Kasumi-1 (cell line): ENCODE results near the gene STBD1.
"Not testable (repeated sequence)": the region's sequence is repeated elsewhere in the genome, so short reads cannot be mapped to it uniquely, and the experiment has no call there.

Source experiments
- DNase-seq, 2 experiments: peaks; one replicate each; lab custom pipeline; 2025; lab: John Stamatoyannopoulos, UW

Gene STBD1

GRCh38 chr4:76283900-76284299 lies 22.6 kb upstream of the STBD1 start:
- no peak for DNase-seq

DNA sequence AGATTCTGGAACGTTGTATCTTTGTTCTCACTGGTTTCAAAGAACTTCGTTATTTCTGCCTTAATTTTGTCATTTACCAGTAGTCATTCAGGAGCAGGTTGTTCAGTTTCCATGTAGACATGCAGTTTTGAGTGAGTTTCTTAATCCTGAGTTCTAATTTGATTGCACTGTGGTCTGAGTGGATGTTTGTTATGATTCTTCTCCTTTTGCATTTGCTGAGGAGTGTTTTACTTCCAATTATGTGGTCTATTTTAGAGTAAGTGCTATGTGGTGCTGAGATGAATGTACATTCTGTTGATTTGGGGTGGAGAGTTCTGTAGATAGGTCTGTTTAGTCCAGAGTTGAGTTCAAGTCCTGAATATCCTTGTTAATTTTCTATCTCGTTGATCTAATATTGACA lies 18.7 kb upstream of the STBD1 start:
- not testable (repeated sequence) for DNase-seq

DNA sequence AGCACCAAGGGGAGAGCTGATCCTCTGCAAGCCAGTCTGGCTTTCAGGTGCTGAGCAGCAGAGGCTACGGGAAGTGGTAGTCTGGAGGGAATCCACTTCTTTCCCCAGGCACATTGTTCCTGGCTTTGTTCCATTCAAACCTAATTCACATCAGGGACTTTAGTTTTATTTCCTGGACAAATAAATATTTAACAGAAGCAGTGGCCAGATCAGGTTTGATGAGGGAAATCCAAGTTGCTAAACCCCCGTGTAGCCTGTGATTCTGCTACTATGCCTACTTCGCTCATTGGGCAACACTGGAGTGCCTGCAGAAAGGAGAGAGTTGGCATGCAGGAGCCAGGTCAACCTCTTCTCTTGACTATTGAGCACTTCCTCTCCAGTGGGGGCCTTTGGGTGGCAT lies 13.8 kb upstream of the STBD1 start:
- no peak for DNase-seq

GRCh38 chr4:76293772-76294171 lies 12.8 kb upstream of the STBD1 start:
- DNase-seq: no peak

- DNase-seq: peak; percentile 25 to 26
Observed at GRCh38 chr4:76296286-76296820, 10.2 kb upstream of the STBD1 start.

DNA sequence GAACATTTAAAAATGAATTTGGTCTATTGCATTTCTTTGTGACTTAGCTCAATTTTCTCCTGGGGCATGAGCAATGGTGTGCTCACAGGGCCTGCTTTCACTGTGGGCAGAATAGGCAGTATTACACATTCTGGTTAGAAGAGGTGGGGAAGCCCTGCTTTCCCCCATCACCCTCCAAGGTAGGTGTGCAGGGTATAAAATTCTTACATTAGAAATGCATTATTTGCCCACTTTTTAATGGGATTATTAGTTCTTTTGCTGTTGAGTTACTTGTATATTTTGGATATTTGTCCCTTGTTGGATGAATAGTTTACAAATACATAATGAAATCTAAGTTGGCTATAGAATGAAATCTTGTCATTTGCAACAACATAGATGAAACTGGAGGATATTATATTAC lies 8.3 kb upstream of the STBD1 start:
- no peak for DNase-seq

GRCh38 chr4:76300012-76300411 lies 6.5 kb upstream of the STBD1 start:
- DNase-seq: peak; percentile 29 to 41

DNA sequence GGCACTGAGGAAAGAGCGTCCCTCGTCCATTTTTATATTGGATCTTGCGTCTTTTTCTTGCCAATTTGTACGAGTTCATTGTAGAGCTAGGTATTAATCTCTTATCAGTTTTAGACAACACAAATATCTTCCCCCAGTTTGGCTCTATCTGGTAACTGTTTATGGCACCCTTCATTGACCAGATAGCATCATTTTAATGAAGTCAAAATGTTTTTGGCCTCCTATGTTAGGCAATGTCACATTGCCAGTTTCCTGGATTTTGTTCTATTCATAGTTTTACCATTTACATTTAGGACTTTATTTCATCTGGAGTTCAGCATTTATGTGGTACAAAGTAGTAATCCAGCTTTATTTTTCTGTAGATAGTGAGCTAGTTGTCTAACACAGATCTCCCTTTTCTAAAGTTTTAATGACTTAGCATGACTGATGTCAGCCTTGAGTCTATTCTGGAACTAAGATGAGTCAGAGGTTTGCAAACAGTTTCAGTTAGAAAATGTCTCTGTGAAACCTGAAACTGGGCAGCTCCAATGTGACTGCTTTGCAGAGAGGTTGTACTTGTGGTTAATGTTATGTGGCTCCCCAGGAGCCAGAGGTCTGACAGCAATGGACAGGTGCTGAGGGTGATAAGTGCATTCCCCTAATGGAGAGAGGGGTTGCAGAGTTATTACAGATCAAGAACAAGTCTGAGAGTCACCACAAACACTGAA lies 5.3 kb upstream of the STBD1 start:
- DNase-seq: peak; percentile 86 to 87

DNA sequence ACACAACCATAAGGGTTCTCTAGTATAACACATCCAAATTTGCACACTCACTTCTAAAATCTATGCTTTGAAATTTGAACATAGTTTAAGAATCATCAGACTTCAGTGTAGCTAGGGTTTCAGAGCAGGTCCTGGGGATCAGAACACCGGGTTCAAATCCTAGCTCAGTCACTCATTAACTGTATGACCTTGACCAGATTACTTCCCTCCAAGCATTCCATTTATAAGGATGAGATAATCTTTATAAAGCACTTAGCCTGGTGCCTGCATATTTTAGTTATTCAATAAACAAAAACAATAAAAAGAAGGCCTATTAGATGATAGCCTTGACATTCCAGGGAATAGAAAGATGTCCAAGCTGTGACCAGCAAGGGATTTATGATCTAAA lies 4.8 kb upstream of the STBD1 start:
- no peak for DNase-seq

GRCh38 chr4:76302826-76303438 lies 3.6 kb upstream of the STBD1 start:
- peak; percentile 16 to 34 for DNase-seq

DNA sequence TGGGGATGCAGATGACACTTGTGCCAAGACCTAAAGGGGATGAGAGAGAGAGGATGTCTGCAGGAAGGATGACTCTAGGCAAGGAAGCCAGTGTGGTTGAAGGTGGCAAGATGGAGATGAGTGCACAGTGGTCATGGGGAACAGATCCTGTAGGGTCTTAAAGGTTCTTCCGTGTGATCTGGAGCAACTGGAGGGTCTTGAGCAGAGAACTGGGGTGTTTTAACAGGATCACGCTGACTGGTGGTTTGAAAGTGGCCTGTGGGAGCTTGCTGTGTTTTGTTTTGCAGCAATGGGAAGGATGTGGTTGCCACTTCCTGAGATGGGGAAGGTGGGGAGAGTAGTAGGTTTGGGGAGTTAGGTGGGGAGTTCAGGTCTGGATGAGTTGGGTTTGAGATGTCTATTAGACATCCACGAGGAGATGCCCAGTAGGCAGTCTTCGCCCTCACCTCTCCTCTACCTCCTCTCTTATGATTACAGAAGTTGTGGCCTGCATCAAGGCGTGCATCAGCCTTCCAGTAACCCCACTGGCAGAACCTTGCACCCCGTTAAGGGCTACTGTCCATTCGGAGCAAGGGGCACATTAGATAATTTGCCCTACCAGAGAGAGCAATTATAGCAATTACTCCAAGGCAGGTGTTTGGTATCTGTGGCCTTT lies 1.4 kb upstream of the STBD1 start:
- DNase-seq: peak; percentile 57 to 64

DNA sequence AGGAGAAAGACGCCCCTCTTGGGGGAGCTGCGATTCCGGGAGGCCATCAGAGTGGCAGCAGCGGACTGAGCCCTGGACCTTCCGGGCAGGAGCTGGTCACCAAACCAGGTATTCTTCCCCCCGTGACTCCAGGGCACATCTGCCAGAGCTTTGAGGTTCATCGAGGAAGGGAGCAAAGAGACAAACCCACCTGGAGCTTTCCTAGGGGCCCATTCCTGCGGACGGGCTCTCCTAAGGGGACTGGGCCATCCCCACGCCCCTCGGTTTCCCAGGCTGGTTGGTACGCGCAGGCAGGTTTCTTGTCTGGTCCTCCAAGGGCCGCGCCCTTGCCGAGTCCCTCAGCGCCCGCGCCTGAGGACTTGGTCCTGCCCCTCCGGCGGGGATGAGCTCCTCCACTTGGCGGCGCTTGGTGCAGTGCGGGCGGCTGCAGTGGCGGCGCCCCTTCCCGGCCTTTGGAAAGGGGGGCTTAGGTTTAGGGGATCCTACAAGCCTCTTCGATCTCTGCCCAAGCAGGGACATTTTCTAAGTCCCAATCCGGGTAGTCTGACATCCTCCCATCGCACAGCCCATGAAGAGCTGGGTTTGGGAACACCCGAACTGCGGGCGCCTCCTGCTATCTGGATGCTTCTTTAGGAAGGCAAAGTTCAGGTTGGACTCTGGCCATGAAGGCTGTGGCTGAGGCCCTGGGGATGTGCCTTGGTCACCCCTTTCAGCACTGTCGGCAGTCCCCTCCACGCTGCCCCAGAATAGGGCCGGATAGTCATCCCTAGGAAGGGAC lies 538 bp downstream of the STBD1 start:
- DNase-seq: peak in 1 of 2 experiments; percentile 13

DNA sequence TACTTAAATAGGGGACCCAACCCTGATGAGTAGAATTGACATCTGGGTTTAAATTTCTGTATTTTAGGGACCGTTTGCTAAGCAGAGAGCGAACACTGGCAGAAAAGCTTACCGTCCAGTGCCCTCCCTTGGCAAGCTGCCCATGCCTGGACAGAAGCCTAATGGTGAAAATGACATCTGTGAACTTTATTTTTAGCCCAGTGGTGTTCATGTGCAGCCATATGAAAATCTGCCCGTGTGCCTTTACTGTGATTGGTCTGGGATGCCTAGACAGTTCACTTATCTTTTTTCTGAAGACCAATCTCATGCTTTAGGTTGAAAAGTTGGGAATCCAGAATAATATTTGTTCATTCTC lies 1.1 kb downstream of the STBD1 start:
- DNase-seq: no peak

- no peak for DNase-seq
Observed at GRCh38 chr4:76308548-76308947, 2.0 kb downstream of the STBD1 start.

DNA sequence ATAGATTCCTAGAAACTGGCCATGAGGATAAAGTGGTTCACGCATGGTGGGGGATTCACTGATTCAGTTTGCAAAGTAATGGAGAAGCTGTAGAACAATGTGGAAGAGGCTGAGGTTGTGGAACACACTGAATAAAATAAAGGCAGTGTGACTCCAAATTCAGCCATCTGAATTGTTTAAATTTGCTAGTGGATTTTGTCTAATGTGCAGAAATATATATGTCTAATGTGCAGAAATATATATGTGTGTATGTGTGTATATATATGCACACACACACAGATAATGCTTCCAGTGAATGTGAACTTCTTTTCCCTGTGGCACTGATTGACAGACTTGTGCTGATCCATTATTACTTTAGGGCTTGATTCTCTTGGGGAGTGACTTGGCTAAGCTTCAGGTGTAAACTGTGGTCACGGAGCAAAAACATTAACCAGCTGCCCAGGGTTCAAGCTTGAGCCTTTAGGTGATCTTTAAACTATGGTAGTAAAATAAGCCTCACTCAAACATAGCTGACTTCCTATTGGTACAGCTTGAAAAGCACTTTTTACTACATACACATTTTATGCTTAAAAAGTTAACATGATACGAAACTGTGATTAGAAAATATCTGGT lies 3.5 kb downstream of the STBD1 start:
- DNase-seq: no peak

DNA sequence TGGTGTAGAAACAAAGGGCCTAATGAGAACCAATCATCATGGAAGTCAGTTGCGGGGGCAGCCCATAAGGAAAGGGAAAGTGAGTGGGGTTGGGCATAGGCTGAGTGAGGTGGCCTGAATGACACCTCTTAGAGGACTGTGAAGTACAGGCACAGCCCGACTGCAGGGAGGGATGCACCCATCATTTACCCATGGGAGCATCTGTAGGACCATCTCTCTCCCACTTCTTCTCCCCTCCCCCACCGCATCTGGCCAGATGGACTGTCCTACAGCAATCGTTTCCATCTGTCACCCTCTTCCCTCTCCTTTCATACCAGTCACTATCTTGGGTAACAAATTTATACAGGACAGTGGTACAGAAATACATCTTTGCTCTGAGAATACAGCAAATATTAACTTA lies 4.2 kb downstream of the STBD1 start:
- no peak for DNase-seq

- no peak for DNase-seq
Observed at GRCh38 chr4:76311896-76312331, 5.4 kb downstream of the STBD1 start.

GRCh38 chr4:76312457-76312856 lies 5.9 kb downstream of the STBD1 start:
- DNase-seq: no peak

DNA sequence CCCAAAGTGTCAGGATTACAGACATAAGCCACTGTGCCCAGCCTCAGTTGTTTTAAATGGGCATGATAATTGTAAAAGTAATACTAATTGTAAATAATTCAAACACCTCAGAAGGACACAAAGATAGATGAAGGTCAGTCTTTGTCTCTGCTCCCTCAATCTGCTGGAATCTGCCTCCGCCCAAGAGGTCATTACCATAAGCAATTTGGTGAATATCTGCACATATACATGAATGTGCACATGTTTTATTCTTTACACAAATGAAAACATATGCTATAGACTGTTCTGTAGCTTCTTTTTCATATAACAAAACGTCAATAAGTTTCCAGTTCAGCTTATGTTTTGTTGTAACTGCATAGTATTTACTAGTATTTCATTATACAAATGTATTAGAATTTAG lies 7.0 kb downstream of the STBD1 start:
- no peak for DNase-seq

DNA sequence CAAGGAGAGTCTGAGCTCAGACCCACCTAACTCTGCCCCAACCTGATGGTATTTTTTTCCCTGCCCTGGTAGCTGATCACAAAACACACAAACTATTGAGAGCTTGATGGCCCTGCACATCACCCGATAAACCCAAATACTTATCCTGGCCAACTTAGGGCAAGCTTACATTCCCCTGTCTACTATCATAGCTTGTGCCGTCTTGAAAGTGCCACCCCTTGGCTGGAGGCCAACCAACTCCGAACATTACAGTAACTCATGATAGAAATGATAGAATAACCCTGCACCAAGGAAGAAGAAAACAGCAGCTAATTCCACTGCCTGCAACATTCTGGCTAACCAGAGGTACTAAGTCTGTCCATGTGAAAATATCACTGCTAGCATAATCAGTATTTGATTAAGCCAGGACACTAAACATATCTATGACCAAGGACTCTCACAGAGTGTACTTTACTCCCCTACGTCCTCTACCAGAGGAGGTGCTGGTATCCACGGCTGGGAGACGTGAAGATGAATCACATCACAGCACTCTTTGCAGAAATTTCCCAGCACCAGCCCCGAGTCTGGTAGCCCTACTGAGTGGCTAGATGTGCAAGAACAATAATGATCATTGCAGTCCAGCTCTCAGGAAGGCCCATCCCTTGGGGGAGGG lies 8.9 kb downstream of the STBD1 start:
- DNase-seq: no peak

GRCh38 chr4:76316131-76316530 lies 9.6 kb downstream of the STBD1 start:
- DNase-seq: no peak
